ENCODE measurements around the gene USP22. TPM values are rescaled to one million over a fixed set of nuclear protein-coding genes. Genes with fewer than 3 reads are reported as not detected.
A peak's percentile ranks its signal among the peaks of the same experiment; 100 is the strongest.

Gene USP22
- total and polyA plus RNA-seq, 2 of the 13 experiments (the other 11 are each of a cell fraction or from before 2014, with no cell fraction given) = 98.0 to 130 TPM

GRCh38 chr17:21029036-21029435, 13.8 kb downstream of the USP22 start:
- BruUV-seq (replicated peaks) = TSS peak; percentile 15
- Histone ChIP-seq H3K27ac (ENCODE audit: extremely low read length, insufficient read depth, low read length) (no peak overlapping the region), H2AFZ (ENCODE audit: low read length) (no peak overlapping the region)

GRCh38 chr17:21028192-21028591, 14.6 kb downstream of the USP22 start:
- CTCF ChIA-PET (ENCODE audit: low intra/inter-chr PET ratio, low total read pairs) = no interaction called here
- POLR2A ChIA-PET = no interaction called here
- no peak for DNase-seq (ENCODE audit: low spot score)
- TF ChIP-seq, protein P1, sequence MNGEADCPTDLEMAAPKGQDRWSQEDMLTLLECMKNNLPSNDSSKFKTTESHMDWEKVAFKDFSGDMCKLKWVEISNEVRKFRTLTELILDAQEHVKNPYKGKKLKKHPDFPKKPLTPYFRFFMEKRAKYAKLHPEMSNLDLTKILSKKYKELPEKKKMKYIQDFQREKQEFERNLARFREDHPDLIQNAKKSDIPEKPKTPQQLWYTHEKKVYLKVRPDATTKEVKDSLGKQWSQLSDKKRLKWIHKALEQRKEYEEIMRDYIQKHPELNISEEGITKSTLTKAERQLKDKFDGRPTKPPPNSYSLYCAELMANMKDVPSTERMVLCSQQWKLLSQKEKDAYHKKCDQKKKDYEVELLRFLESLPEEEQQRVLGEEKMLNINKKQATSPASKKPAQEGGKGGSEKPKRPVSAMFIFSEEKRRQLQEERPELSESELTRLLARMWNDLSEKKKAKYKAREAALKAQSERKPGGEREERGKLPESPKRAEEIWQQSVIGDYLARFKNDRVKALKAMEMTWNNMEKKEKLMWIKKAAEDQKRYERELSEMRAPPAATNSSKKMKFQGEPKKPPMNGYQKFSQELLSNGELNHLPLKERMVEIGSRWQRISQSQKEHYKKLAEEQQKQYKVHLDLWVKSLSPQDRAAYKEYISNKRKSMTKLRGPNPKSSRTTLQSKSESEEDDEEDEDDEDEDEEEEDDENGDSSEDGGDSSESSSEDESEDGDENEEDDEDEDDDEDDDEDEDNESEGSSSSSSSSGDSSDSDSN (CRISPR knock-in tag; IDR thresholded peaks at IDR 0.05) = no peak
- TF ChIP-seq ZFP41 (CRISPR knock-in tag; IDR thresholded peaks at IDR 0.05; ENCODE audit: borderline replicate concordance) = no peak
- TF ChIP-seq ZNF720 (CRISPR knock-in tag; IDR thresholded peaks at IDR 0.05) = no peak
- no peak for TF ChIP-seq BRD4 (CRISPR knock-in tag; IDR thresholded peaks at IDR 0.05)
- TF ChIP-seq, protein P2, sequence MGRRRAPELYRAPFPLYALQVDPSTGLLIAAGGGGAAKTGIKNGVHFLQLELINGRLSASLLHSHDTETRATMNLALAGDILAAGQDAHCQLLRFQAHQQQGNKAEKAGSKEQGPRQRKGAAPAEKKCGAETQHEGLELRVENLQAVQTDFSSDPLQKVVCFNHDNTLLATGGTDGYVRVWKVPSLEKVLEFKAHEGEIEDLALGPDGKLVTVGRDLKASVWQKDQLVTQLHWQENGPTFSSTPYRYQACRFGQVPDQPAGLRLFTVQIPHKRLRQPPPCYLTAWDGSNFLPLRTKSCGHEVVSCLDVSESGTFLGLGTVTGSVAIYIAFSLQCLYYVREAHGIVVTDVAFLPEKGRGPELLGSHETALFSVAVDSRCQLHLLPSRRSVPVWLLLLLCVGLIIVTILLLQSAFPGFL (CRISPR knock-in tag; IDR thresholded peaks at IDR 0.05) = no peak

More at GRCh38 chr17:21029036-21029435, 13.8 kb downstream of the USP22 start:
- H3K36me3 ChIP-seq (replicated peaks in 1 of 2; ENCODE audit: control insufficient read depth in 1 of 2, insufficient read depth in 2 of 2, low read length in 2 of 2) = peaks cover 29 to 57% of the 10 kb centered on the region in 2 experiments
- no peaks in the 10 kb centered on the region for H3K9me3 ChIP-seq (ENCODE audit: low read length)
- H3K4me2 ChIP-seq (ENCODE audit: low read depth, low read length) = no peak overlapping the region
- no peak overlapping the region for H3K9ac ChIP-seq (ENCODE audit: insufficient read depth, low read depth, low read length)
- WGBS (ENCODE audit: low lambda C conversion rate) = 92% methylated on average over 7 of the region's 7 CpGs
- peaks cover 10% of the 10 kb centered on the region for H3K4me1 ChIP-seq (ENCODE audit: insufficient read depth, low read length)
- ChIA-PET CTCF (ENCODE audit: low intra/inter-chr PET ratio, low total read pairs) (no interaction called here), POLR2A (no interaction called here)
- DNase-seq (ENCODE audit: low spot score) (no peak), ATAC-seq (no peak), FAIRE-seq (no peak)
- H3K79me2 ChIP-seq (ENCODE audit: insufficient read depth, low read length) = peaks cover 98% of the 10 kb centered on the region
- TF ChIP-seq ZFP36 (IDR thresholded peaks at IDR 0.05; ENCODE audit: borderline replicate concordance, low read depth, low read length, partially characterized antibody) (no peak), TBP (CRISPR knock-in tag; IDR thresholded peaks at IDR 0.05) (no peak), ZBTB33 (CRISPR knock-in tag; IDR thresholded peaks at IDR 0.05) (peak; percentile 94), FOSL2 (CRISPR knock-in tag; IDR thresholded peaks at IDR 0.05) (0 out of 2 replicates have a peak, but pooled peaks have one; percentile 11), MIER2 (CRISPR knock-in tag; IDR thresholded peaks at IDR 0.05) (no peak), HOXA9 (CRISPR knock-in tag; IDR thresholded peaks at IDR 0.05; ENCODE audit: borderline replicate concordance) (no peak)
- H3K4me3 ChIP-seq (replicated peaks in 1 of 3; ENCODE audit: insufficient read depth in 1 of 3, low read depth in 2 of 3, low read length in 3 of 3) = no peak overlapping the region
- intact Hi-C loops (cut with micrococcal nuclease; ENCODE audit: unreplicated experiment) = no loop called here
- no peaks in the 10 kb centered on the region for H3K27me3 ChIP-seq (ENCODE audit: control insufficient read depth in 1 of 2, insufficient read depth in 2 of 2, low read length in 2 of 2)
- in situ Hi-C loops (cut with HindIII; ENCODE audit: extremely low pct_ligation_motif_present, low pct_unique_long_range_greater_than_20kb) = no loop called here
- H4K20me1 ChIP-seq (ENCODE audit: insufficient read depth, low read length) = peaks cover 98% of the 10 kb centered on the region

More at GRCh38 chr17:21028192-21028591, 14.6 kb downstream of the USP22 start:
- no TSS peak for BruUV-seq (replicated peaks)
- FAIRE-seq (no peak), ATAC-seq (no peak)
- no peaks in the 10 kb centered on the region for H3K9me3 ChIP-seq (ENCODE audit: low read length)
- peaks cover 1% of the 10 kb centered on the region; the same call in 1 of the 2 replicates for H3K4me1 ChIP-seq (ENCODE audit: insufficient read depth, low read length)
- no peak overlapping the region for H3K9ac ChIP-seq (ENCODE audit: insufficient read depth, low read depth, low read length)
- intact Hi-C loops (cut with micrococcal nuclease; ENCODE audit: unreplicated experiment) = no loop called here
- no peaks in the 10 kb centered on the region for H3K27me3 ChIP-seq (ENCODE audit: control insufficient read depth in 1 of 2, insufficient read depth in 2 of 2, low read length in 2 of 2)
- H3K4me3 ChIP-seq (replicated peaks in 1 of 3; ENCODE audit: insufficient read depth in 1 of 3, low read depth in 2 of 3, low read length in 3 of 3) = no peak overlapping the region
- H3K4me2 ChIP-seq (ENCODE audit: low read depth, low read length) = no peak overlapping the region
- peaks cover 98% of the 10 kb centered on the region for H3K79me2 ChIP-seq (ENCODE audit: insufficient read depth, low read length)
- peaks cover 98% of the 10 kb centered on the region for H4K20me1 ChIP-seq (ENCODE audit: insufficient read depth, low read length)
- no peak overlapping the region for H2AFZ ChIP-seq (ENCODE audit: low read length)
- no peak overlapping the region for H3K27ac ChIP-seq (ENCODE audit: extremely low read length, insufficient read depth, low read length)
- in situ Hi-C loops (cut with HindIII; ENCODE audit: extremely low pct_ligation_motif_present, low pct_unique_long_range_greater_than_20kb) = no loop called here
- 94% methylated on average over 13 of the region's 13 CpGs for WGBS (ENCODE audit: low lambda C conversion rate)
- peaks cover 30 to 65% of the 10 kb centered on the region in 2 experiments for H3K36me3 ChIP-seq (replicated peaks in 1 of 2; ENCODE audit: control insufficient read depth in 1 of 2, insufficient read depth in 2 of 2, low read length in 2 of 2)
